Caco-2 (cell line): ENCODE measurements around the gene LGALS7B. TPM values are rescaled to one million over a fixed set of nuclear protein-coding genes. Genes with fewer than 3 reads are reported as not detected.
"Not testable (repeated sequence)": the region's sequence is repeated elsewhere in the genome, so short reads cannot be mapped to it uniquely, and the experiment has no call there.

ENCODE experiments used
- BruUV-seq: library from RNA; stranded (reverse); fragments of 400-500 nt; replicated peaks from 2 replicates; lab custom pipeline; 2021; lab: Mats Ljungman, UMichigan
- CTCF ChIA-PET: fragments of 300-600 bp; sonication (Branson Sonifier 250); formaldehyde crosslinking; loops from one replicate; lab custom pipeline; 2022; ENCODE audit warnings: antibody characterized with exemption; lab: Charles Lee
- POLR2A ChIA-PET: fragments of 300-600 bp; sonication (Branson Sonifier 250); formaldehyde crosslinking; loops from one replicate; lab custom pipeline; 2022; ENCODE audit warnings: antibody characterized with exemption; lab: Charles Lee
- DNase-seq, 2 experiments: peaks; one replicate each; pipeline versions ENCODE4 v3.0.0 to v3.0.0-alpha.2; 2020 to 2022
- H3K27me3 ChIP-seq: replicated peaks from 2 replicates; pipeline ENCODE4 v1.6.0; 2011; ENCODE audit warnings: low read length; ENCODE audit not compliant: control insufficient read depth, insufficient read depth
- H3K36me3 ChIP-seq: 2 replicates; pipeline ENCODE4 v1.5.1; 2011; ENCODE audit warnings: low read length; ENCODE audit not compliant: control insufficient read depth, insufficient read depth
- H3K4me1 ChIP-seq: fragments of 250-450 bp; sonication (Bioruptor Pico); 2 replicates; pipeline ENCODE4 v1.5.1; 2020; ENCODE audit warnings: mild to moderate bottlenecking
- H3K4me3 ChIP-seq: 2 replicates; pipeline ENCODE4 v1.5.1; 2011; ENCODE audit warnings: low read depth, mild to moderate bottlenecking, control low read depth, low read length
- H3K9me3 ChIP-seq: fragments of 250-450 bp; sonication (Bioruptor Pico); 2 replicates; pipeline ENCODE4 v1.5.1; 2020; ENCODE audit warnings: mild to moderate bottlenecking, moderate library complexity
- H3K27ac Mint-ChIP-seq: one replicate; pipeline ENCODE4 v1.8.0; 2022; ENCODE audit warnings: mixed read lengths; ENCODE audit not compliant: unreplicated experiment
- H3K27me3 Mint-ChIP-seq: one replicate; pipeline ENCODE4 v1.8.0; 2022; ENCODE audit warnings: mixed read lengths; ENCODE audit not compliant: insufficient read depth, unreplicated experiment
- H3K36me3 Mint-ChIP-seq: one replicate; pipeline ENCODE4 v1.8.0; 2022; ENCODE audit warnings: mild to moderate bottlenecking, mixed read lengths; ENCODE audit not compliant: insufficient read depth, unreplicated experiment
- H3K4me1 Mint-ChIP-seq: one replicate; pipeline ENCODE4 v1.8.0; 2022; ENCODE audit warnings: low read depth, mixed read lengths; ENCODE audit not compliant: unreplicated experiment
- H3K4me3 Mint-ChIP-seq: one replicate; pipeline ENCODE4 v1.8.0; 2022; ENCODE audit warnings: mild to moderate bottlenecking, moderate library complexity, mixed read lengths; ENCODE audit not compliant: unreplicated experiment
- H3K9me3 Mint-ChIP-seq: one replicate; pipeline ENCODE4 v1.8.0; 2022; ENCODE audit warnings: mixed read lengths; ENCODE audit not compliant: unreplicated experiment
- CTCF ChIP-seq, 2 experiments: fragments of 200-600 bp in 1 of 2; IDR thresholded peaks; 1 replicate in 1 of 2; 2 replicates in 1 of 2; pipeline versions ENCODE4 v1.5.1 to v1.8.0; 2011 to 2022; ENCODE audit warnings: antibody characterized with exemption in 1 of 2, control low read depth in 1 of 2, inconsistent platforms in 1 of 2, low read depth in 1 of 2, low read length in 1 of 2, mild to moderate bottlenecking in 1 of 2, moderate library complexity in 1 of 2; ENCODE audit not compliant: insufficient read depth in 1 of 2, severe bottlenecking in 1 of 2, unreplicated experiment in 1 of 2
- intact Hi-C: fragments of 100-400 bp; cut with micrococcal nuclease; formaldehyde crosslinking; loops from one replicate; pipeline ENCODE4 v1.10.0; 2022; ENCODE audit not compliant: unreplicated experiment
- total RNA-seq: library from RNA; stranded (reverse); gene quantifications from 2 replicates; pipeline ENCODE4 v1.2.3, GENCODE V29; 2022

The LGALS7B gene
- total RNA-seq, 1 experiment from 2014 or later: not detected

- CTCF ChIA-PET: interaction anchor here (0.7 kb wide), 1 partner anchor 669 kb away, joined by 3 read pairs; no protein-coding TSS in a partner anchor
- H3K4me1 ChIP-seq: no peaks in the 10 kb centered on the region
- no peak for TF ChIP-seq CTCF (IDR thresholded peaks at IDR 0.05; ENCODE audit: insufficient read depth in 1 of 2, low read depth in 1 of 2, low read length in 1 of 2, severe bottlenecking in 1 of 2, unreplicated experiment in 1 of 2)
- DNase-seq: no peak
- H3K27me3 ChIP-seq: no peaks in the 10 kb centered on the region
- no peaks in the 10 kb centered on the region for H3K9me3 Mint-ChIP-seq
- H3K4me1 Mint-ChIP-seq: no peaks in the 10 kb centered on the region
- POLR2A ChIA-PET: no interaction called here
- H3K9me3 ChIP-seq: no peaks in the 10 kb centered on the region
- no peak overlapping the region for H3K4me3 Mint-ChIP-seq
- no peak overlapping the region for H3K27ac Mint-ChIP-seq
- H3K27me3 Mint-ChIP-seq: no peaks in the 10 kb centered on the region
- peaks cover 6% of the 10 kb centered on the region for H3K36me3 Mint-ChIP-seq
- no TSS peak for BruUV-seq
- intact Hi-C loops: no loop called here
- no peak overlapping the region for H3K4me3 ChIP-seq
- H3K36me3 ChIP-seq: no peaks in the 10 kb centered on the region
Observed at GRCh38 chr19:38744874-38745273, 44.1 kb upstream of the LGALS7B start.

GRCh38 chr19:38745316-38745715 is 43.7 kb upstream of the LGALS7B start:
- POLR2A ChIA-PET: no interaction called here

DNA sequence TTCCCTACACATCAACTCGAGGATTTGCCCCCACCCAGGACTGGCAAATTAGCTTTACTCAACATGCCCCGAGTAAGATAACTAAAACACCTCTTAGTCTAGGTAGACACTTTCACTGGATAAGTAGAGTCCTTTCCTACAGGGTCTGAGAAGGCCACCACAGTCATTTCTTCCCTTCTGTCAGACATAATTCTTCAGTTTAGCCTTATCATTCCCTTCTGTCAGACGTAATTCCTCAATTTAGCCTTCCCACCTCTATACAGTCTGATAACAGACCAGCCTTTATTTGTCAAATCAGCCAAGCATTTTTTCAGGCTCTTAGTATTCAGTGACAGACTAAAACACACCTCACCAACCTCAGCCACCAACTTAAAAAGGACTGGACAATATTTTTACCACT is 35.2 kb upstream of the LGALS7B start:
- H3K4me1 ChIP-seq, BruUV-seq: not testable (repeated sequence)

More at GRCh38 chr19:38745316-38745715, 43.7 kb upstream of the LGALS7B start:
- intact Hi-C loops: no loop called here
- Histone ChIP-seq H3K27me3 (no peaks in the 10 kb centered on the region), H3K9me3 (no peaks in the 10 kb centered on the region), H3K4me1 (no peaks in the 10 kb centered on the region), H3K4me3 (no peak overlapping the region), H3K36me3 (no peaks in the 10 kb centered on the region)
- Mint-ChIP-seq H3K27me3 (no peaks in the 10 kb centered on the region), H3K9me3 (no peaks in the 10 kb centered on the region), H3K27ac (no peak overlapping the region), H3K4me1 (no peaks in the 10 kb centered on the region), H3K36me3 (peaks cover 6% of the 10 kb centered on the region), H3K4me3 (no peak overlapping the region)
- CTCF ChIA-PET: no interaction called here
- TF ChIP-seq CTCF (IDR thresholded peaks at IDR 0.05; ENCODE audit: insufficient read depth in 1 of 2, low read depth in 1 of 2, low read length in 1 of 2, severe bottlenecking in 1 of 2, unreplicated experiment in 1 of 2): no peak
- BruUV-seq: no TSS peak
- DNase-seq: no peak

GRCh38 chr19:38754196-38754595 is 34.8 kb upstream of the LGALS7B start:
- H3K27me3 Mint-ChIP-seq, H3K4me1 Mint-ChIP-seq, CTCF ChIA-PET: not testable (repeated sequence)

More for the DNA sequence above, 35.2 kb upstream of the LGALS7B start:
- H3K4me3 Mint-ChIP-seq, intact Hi-C loops, H3K36me3 ChIP-seq, H3K27me3 Mint-ChIP-seq, CTCF ChIA-PET, H3K9me3 ChIP-seq, H3K9me3 Mint-ChIP-seq, H3K27me3 ChIP-seq, H3K27ac Mint-ChIP-seq, H3K4me1 Mint-ChIP-seq, POLR2A ChIA-PET, DNase-seq, H3K4me3 ChIP-seq, H3K36me3 Mint-ChIP-seq: not testable (repeated sequence)

More at GRCh38 chr19:38754196-38754595, 34.8 kb upstream of the LGALS7B start:
- intact Hi-C loops, H3K4me3 ChIP-seq, H3K4me3 Mint-ChIP-seq, H3K4me1 ChIP-seq, H3K27me3 ChIP-seq, DNase-seq, H3K36me3 Mint-ChIP-seq, H3K9me3 ChIP-seq, H3K36me3 ChIP-seq, H3K27ac Mint-ChIP-seq, H3K9me3 Mint-ChIP-seq, BruUV-seq, POLR2A ChIA-PET: not testable (repeated sequence)
